K562 (cell line): ENCODE data around the gene DPP8. TPM values are rescaled to one million over a fixed set of nuclear protein-coding genes. Genes with fewer than 3 reads are reported as not detected.

Source experiments
- CGGBP1 ChIP-seq: fragments of 250-450 bp; sonication (Bioruptor Pico); IDR thresholded peaks from 2 replicates; pipeline ENCODE4 v1.9.0; 2021; ENCODE audit warnings: mild to moderate bottlenecking
- FOXJ3 ChIP-seq: sonication (generic); formaldehyde crosslinking; IDR thresholded peaks from 2 replicates; pipeline ENCODE4 v1.4.0; 2020; ENCODE audit warnings: mild to moderate bottlenecking, missing genetic modification reagents
- GTF2F1 ChIP-seq: IDR thresholded peaks from 2 replicates; pipeline ENCODE4 v1.6.1; 2011; ENCODE audit warnings: low read depth, low read length, improper control_type of control experiment
- HOXB6 ChIP-seq: fragments of 250-450 bp; sonication (Bioruptor Pico); IDR thresholded peaks from 2 replicates; pipeline ENCODE4 v1.5.1; 2022; ENCODE audit warnings: mild to moderate bottlenecking, borderline replicate concordance
- IFI16 ChIP-seq: fragments of 250-450 bp; sonication (Bioruptor Pico); IDR thresholded peaks from 2 replicates; pipeline ENCODE4 v2.1.2; 2022; ENCODE audit warnings: mild to moderate bottlenecking, inconsistent platforms
- JUN ChIP-seq, 2 experiments: sonication (generic) in 1 of 2; formaldehyde crosslinking in 1 of 2; IDR thresholded peaks; 2 replicates each; pipeline versions ENCODE4 v1.6.1 to v1.8.0; 2012 to 2022; ENCODE audit warnings: borderline replicate concordance in 2 of 2, mild to moderate bottlenecking in 2 of 2, improper control_type of control experiment in 1 of 2, low read depth in 1 of 2, low read length in 1 of 2, missing genetic modification reagents in 1 of 2
- MTA3 ChIP-seq: fragments of 450-650 bp; formaldehyde crosslinking; IDR thresholded peaks from 2 replicates; pipeline ENCODE4 v1.6.1; 2017; ENCODE audit warnings: mild to moderate bottlenecking, borderline replicate concordance
- MYC ChIP-seq, 2 experiments: fragments of 250-450 bp in 1 of 2; sonication (Bioruptor Pico) in 1 of 2; IDR thresholded peaks; 2 replicates each; pipeline versions ENCODE4 v1.5.1 to v1.6.1; 2012 to 2021; ENCODE audit warnings: low read depth in 2 of 2, borderline replicate concordance in 1 of 2, improper control_type of control experiment in 1 of 2, low read length in 1 of 2, mild to moderate bottlenecking in 1 of 2, moderate library complexity in 1 of 2
- PPARD ChIP-seq: fragments of 250-450 bp; sonication (Bioruptor Pico); IDR thresholded peaks from 2 replicates; pipeline ENCODE4 v1.8.0; 2022; ENCODE audit warnings: inconsistent platforms, mild to moderate bottlenecking, moderate library complexity
- RCOR1 ChIP-seq, 2 experiments: IDR thresholded peaks; 2 replicates each; pipeline ENCODE4 v1.6.1; 2012; ENCODE audit warnings: low read depth in 2 of 2, low read length in 2 of 2, borderline replicate concordance in 1 of 2, improper control_type of control experiment in 1 of 2
- RFX7 ChIP-seq: fragments of 250-450 bp; sonication (Bioruptor Pico); IDR thresholded peaks from 2 replicates; pipeline ENCODE4 v1.5.1; 2021; ENCODE audit warnings: mild to moderate bottlenecking
- SP2 ChIP-seq: IDR thresholded peaks from 2 replicates; pipeline ENCODE4 v1.6.1; 2011; ENCODE audit warnings: mild to moderate bottlenecking, low read depth, low read length, moderate library complexity; ENCODE audit not compliant: poor library complexity, severe bottlenecking; ENCODE audit errors: extremely low read depth
- SREBF2 ChIP-seq: sonication (generic); formaldehyde crosslinking; IDR thresholded peaks from 2 replicates; pipeline ENCODE4 v1.4.0; 2020; ENCODE audit warnings: mild to moderate bottlenecking, missing genetic modification reagents
- XRCC3 ChIP-seq: fragments of 450-650 bp; IDR thresholded peaks from 2 replicates; pipeline ENCODE4 v1.6.1; 2017; ENCODE audit warnings: mild to moderate bottlenecking, moderate library complexity
- ZBTB1 ChIP-seq: sonication (generic); formaldehyde crosslinking; IDR thresholded peaks from 2 replicates; pipeline ENCODE4 v1.8.1; 2023; ENCODE audit warnings: missing genetic modification reagents, low read depth, mild to moderate bottlenecking, borderline replicate concordance
- ZNF134 ChIP-seq: fragments of 250-450 bp; sonication (Bioruptor Pico); conservative IDR thresholded peaks from 2 replicates; pipeline ENCODE4 v1.4.0; 2020
- ZNF324 ChIP-seq: fragments of 250-450 bp; sonication (Bioruptor Pico); IDR thresholded peaks from 2 replicates; pipeline ENCODE4 v1.4.0; 2020; ENCODE audit warnings: mild to moderate bottlenecking
- ZNF696 ChIP-seq: fragments of 250-450 bp; sonication (Bioruptor Pico); conservative IDR thresholded peaks from 2 replicates; pipeline ENCODE4 v1.4.0; 2020; ENCODE audit warnings: mild to moderate bottlenecking, moderate library complexity
- polyA plus RNA-seq, 8 experiments: library from polyadenylated mRNA; depleted of rRNA in 4 of 8; stranded (reverse) in 5 of 8; unstranded in 3 of 8; fragments of >200 nt; fragmentation: Nextera tagmentation in 2 of 8; fragmentation: Illumina TruSeq in 1 of 8; extraction: Ambion mirVana in 2 of 8; extraction: Trizol in 1 of 8; gene quantifications; 2 replicates each; pipeline versions ENCODE4 v1.2.1 to v1.2.3, GENCODE V29; 2011 to 2014; ENCODE audit warnings: inconsistent platforms in 1 of 8, missing spikeins in 1 of 8
- total RNA-seq, 7 experiments: library from RNA; depleted of rRNA in 6 of 7; stranded (reverse); fragments of >200 nt in 6 of 7; fragmentation: Illumina TruSeq in 2 of 7; extraction: Trizol in 2 of 7; gene quantifications; 2 replicates each; pipeline versions ENCODE4 v1.2.1 to v1.2.3, GENCODE V29; 2011 to 2021; ENCODE audit warnings: low replicate concordance in 1 of 7
- TF ChIP-seq, protein P1 (sequence below): sonication (generic); formaldehyde crosslinking; IDR thresholded peaks from 2 replicates; pipeline ENCODE4 v1.8.0; 2023; ENCODE audit warnings: mild to moderate bottlenecking, missing genetic modification reagents
- TF ChIP-seq, protein P2 (sequence below): sonication (generic); formaldehyde crosslinking; IDR thresholded peaks from 2 replicates; pipeline ENCODE4 v1.8.1; 2023; ENCODE audit warnings: mild to moderate bottlenecking, missing genetic modification reagents

The DPP8 gene
- total and polyA plus RNA-seq, 9 of the 15 experiments (the other 6 are each of a cell fraction or from before 2014, with no cell fraction given), result 5.5 to 36.7 (median 20.7) TPM

DNA sequence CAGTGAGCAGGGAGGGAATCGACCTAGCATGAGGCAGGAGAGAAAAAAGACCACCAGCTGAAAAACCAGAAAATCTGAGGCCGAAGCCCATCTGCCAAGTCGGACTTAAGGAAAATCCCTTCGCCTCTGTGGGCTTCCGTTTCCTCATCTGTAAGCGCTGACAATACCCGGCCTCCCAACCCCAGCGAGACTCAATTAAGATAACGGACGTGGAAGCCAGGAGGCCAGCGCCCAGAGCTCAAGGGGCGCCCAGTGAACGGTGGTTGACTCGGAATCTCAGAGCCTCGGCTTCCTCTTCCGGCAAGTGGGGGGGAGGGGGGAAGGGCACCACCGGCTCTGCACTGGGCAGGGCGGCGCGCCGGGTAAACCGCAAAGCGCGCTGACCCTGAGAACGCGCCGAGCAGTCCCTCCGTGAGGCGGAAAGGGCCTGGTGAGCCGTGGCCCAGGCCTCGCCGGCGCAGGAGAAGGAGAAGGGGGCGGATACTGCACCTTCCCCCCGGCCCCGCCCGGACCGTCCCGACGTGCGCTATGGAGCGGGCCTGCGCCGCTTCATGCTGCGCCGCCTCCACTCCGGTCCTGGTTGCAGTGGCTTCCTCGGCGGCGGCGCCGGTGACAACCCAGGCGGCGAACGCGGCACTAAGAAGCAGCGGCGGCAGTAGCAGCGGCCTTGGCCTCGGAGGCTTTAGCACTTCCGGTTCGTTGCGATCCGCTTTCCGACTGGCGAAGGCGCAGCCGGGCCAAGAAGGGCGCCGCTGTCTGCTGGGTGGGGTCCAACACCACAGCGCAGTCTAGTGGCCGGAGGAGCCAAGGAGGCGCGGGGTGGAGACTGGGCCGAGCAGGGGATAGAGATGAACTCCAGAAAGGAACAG is at the start of gene DPP8 (continued):
- peak; percentile 38 for TF ChIP-seq MYC (IDR thresholded peaks at IDR 0.05; ENCODE audit: low read depth, low read length)
- TF ChIP-seq MYC (CRISPR knock-in tag; IDR thresholded peaks at IDR 0.05; ENCODE audit: borderline replicate concordance, low read depth), result peak; percentile 85; the same call in 1 of the 2 replicates
- no peak for TF ChIP-seq XRCC3
- TF ChIP-seq, protein P1, sequence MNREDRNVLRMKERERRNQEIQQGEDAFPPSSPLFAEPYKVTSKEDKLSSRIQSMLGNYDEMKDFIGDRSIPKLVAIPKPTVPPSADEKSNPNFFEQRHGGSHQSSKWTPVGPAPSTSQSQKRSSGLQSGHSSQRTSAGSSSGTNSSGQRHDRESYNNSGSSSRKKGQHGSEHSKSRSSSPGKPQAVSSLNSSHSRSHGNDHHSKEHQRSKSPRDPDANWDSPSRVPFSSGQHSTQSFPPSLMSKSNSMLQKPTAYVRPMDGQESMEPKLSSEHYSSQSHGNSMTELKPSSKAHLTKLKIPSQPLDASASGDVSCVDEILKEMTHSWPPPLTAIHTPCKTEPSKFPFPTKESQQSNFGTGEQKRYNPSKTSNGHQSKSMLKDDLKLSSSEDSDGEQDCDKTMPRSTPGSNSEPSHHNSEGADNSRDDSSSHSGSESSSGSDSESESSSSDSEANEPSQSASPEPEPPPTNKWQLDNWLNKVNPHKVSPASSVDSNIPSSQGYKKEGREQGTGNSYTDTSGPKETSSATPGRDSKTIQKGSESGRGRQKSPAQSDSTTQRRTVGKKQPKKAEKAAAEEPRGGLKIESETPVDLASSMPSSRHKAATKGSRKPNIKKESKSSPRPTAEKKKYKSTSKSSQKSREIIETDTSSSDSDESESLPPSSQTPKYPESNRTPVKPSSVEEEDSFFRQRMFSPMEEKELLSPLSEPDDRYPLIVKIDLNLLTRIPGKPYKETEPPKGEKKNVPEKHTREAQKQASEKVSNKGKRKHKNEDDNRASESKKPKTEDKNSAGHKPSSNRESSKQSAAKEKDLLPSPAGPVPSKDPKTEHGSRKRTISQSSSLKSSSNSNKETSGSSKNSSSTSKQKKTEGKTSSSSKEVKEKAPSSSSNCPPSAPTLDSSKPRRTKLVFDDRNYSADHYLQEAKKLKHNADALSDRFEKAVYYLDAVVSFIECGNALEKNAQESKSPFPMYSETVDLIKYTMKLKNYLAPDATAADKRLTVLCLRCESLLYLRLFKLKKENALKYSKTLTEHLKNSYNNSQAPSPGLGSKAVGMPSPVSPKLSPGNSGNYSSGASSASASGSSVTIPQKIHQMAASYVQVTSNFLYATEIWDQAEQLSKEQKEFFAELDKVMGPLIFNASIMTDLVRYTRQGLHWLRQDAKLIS, result peak; percentile 85
- TF ChIP-seq, protein P2, sequence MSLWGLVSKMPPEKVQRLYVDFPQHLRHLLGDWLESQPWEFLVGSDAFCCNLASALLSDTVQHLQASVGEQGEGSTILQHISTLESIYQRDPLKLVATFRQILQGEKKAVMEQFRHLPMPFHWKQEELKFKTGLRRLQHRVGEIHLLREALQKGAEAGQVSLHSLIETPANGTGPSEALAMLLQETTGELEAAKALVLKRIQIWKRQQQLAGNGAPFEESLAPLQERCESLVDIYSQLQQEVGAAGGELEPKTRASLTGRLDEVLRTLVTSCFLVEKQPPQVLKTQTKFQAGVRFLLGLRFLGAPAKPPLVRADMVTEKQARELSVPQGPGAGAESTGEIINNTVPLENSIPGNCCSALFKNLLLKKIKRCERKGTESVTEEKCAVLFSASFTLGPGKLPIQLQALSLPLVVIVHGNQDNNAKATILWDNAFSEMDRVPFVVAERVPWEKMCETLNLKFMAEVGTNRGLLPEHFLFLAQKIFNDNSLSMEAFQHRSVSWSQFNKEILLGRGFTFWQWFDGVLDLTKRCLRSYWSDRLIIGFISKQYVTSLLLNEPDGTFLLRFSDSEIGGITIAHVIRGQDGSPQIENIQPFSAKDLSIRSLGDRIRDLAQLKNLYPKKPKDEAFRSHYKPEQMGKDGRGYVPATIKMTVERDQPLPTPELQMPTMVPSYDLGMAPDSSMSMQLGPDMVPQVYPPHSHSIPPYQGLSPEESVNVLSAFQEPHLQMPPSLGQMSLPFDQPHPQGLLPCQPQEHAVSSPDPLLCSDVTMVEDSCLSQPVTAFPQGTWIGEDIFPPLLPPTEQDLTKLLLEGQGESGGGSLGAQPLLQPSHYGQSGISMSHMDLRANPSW (CRISPR knock-in tag), result no peak
- no peak for TF ChIP-seq HOXB6
- peak; percentile 91 for TF ChIP-seq MTA3
- TF ChIP-seq ZBTB1, result peak; percentile 88
- no peak for TF ChIP-seq CGGBP1
- no peak for TF ChIP-seq JUN (IDR thresholded peaks at IDR 0.05; ENCODE audit: borderline replicate concordance, low read depth, low read length)
- TF ChIP-seq JUN (CRISPR knock-in tag; IDR thresholded peaks at IDR 0.05; ENCODE audit: borderline replicate concordance), result peak; percentile 86; the same call in 1 of the 2 replicates
- TF ChIP-seq ZNF696, result no peak
- peak; percentile 18 to 67; a peak in 2 of 4 replicates for TF ChIP-seq RCOR1 (IDR thresholded peaks at IDR 0.05; ENCODE audit: borderline replicate concordance in 1 of 2, low read depth in 2 of 2, low read length in 2 of 2)
- TF ChIP-seq PPARD (CRISPR knock-in tag), result no peak
- TF ChIP-seq ZNF134 (CRISPR knock-in tag), result no peak
- TF ChIP-seq GTF2F1, result no peak; the same call in 1 of the 2 replicates
- TF ChIP-seq IFI16 (CRISPR knock-in tag), result no peak
- peak; percentile 58 for TF ChIP-seq SP2
- TF ChIP-seq RFX7 (CRISPR knock-in tag), result no peak
- no peak for TF ChIP-seq FOXJ3 (CRISPR knock-in tag)
- TF ChIP-seq SREBF2 (CRISPR knock-in tag), result no peak
- no peak for TF ChIP-seq ZNF324
